GM12873 (cell line): ENCODE results near the gene ZXDC.

Source experiments
- TF ChIP-seq, protein P1 (sequence below): IDR thresholded peaks from 2 replicates; pipeline ENCODE4 v1.5.1; 2012; ENCODE audit warnings: low read depth, mild to moderate bottlenecking, moderate library complexity, low read length, control low read depth; ENCODE audit not compliant: insufficient read depth; ENCODE audit errors: missing control alignments

ZXDC gene

GRCh38 chr3:126441256-126441880 is 34.3 kb downstream of the ZXDC start:
- TF ChIP-seq, protein P1, sequence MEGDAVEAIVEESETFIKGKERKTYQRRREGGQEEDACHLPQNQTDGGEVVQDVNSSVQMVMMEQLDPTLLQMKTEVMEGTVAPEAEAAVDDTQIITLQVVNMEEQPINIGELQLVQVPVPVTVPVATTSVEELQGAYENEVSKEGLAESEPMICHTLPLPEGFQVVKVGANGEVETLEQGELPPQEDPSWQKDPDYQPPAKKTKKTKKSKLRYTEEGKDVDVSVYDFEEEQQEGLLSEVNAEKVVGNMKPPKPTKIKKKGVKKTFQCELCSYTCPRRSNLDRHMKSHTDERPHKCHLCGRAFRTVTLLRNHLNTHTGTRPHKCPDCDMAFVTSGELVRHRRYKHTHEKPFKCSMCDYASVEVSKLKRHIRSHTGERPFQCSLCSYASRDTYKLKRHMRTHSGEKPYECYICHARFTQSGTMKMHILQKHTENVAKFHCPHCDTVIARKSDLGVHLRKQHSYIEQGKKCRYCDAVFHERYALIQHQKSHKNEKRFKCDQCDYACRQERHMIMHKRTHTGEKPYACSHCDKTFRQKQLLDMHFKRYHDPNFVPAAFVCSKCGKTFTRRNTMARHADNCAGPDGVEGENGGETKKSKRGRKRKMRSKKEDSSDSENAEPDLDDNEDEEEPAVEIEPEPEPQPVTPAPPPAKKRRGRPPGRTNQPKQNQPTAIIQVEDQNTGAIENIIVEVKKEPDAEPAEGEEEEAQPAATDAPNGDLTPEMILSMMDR = no peak

DNA sequence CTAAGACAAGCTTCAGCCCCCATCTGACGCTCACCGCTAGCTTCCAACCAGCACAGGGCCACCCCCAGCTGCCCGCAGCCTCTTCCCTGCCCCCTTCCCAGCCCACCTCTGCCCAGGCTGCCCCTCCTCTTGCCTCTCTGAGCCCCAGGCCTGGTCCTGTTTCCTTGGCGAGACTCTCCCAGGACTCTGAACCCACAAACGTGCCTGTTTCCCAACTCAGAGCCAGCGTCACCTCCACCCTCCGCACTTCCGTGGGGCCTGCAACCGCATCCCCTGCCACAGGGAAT is 35.0 kb downstream of the ZXDC start:
- TF ChIP-seq, protein P1 = no peak

DNA sequence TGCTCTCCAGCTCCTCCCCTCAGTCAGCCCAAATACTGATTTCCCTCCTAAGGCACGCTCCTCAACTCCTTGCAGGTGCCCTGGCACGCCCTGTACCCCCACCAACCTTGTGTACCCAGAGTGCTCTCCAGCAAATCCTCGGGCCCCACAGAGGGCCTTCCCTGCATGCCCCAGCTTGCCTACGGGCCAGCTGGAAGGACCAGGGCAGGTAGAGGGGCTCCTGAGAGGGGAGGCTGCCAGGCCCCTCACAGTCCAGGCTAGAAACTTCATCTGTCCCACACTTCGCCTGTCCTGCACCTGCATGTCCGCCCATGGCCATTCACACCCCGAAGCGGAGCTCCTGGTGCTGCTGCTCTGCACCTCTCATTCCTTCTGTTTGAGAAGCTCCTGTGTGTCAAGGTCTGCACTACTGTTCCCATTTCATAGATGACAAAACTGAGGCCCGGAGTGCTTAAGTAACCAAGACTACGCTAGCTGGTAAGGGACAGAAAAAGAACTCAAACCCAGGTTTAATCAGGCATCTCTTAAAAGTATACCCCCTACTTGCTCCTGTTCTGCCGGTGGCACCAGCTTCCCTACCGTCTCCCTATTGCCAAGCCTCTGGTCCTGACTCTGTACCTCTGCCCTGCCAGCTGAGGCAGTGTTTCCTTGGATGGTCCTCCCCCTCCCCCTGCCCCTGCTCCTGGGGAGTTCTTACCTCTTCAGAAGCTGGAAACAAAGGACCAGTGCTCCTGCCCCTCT is 35.6 kb downstream of the ZXDC start:
- TF ChIP-seq, protein P1 = no peak

GRCh38 chr3:126439346-126439967 is 36.2 kb downstream of the ZXDC start:
- TF ChIP-seq, protein P1 = no peak

GRCh38 chr3:126438746-126439145 is 36.9 kb downstream of the ZXDC start:
- TF ChIP-seq, protein P1 = no peak

DNA sequence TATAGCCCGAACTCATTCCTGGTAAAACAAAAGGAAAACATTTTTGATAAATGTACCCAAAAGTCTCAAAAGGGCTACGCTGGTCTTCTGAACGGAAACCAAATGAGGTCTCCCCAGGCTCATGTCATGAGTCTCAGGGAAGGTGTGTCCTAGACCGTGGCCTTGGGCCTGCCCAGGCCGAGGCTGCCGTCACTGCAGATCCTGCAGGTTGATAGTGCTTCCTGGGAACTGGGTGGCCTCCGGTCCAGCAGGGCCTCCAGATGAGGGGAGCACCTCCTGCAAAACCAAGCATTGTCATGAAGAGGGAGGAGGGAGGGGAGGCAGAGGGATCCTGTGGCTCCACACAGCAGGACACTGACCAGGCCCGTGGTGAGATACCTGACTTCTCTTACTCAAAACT is 37.5 kb downstream of the ZXDC start:
- TF ChIP-seq, protein P1 = no peak
